Adrenal gland (tissue), 12 donors: Measurements from ENCODE around the gene VSIR. TPM values are rescaled to one million over a fixed set of nuclear protein-coding genes. Genes with fewer than 3 reads are reported as not detected.

Experiments used
- DNase-seq, 7 donors: peaks; one replicate each; pipeline ENCODE4 v3.0.0-alpha.2; 2019 to 2020
- H3K27ac ChIP-seq, 5 donors: fragments of 200-600 bp; sonication (generic) in 4 of 5; 1 replicate in 3 of 5; 2 replicates in 2 of 5; pipeline versions ENCODE4 v1.5.1 to v1.8.0; 2016 to 2020; ENCODE audit warnings: mild to moderate bottlenecking in 1 of 5
- H3K27me3 ChIP-seq: fragments of 200-600 bp; 2 replicates; pipeline ENCODE4 v1.8.0; 2021
- H3K36me3 ChIP-seq, 2 donors: fragments of 200-600 bp; replicated peaks in 1 of 2; 1 replicate in 1 of 2; 2 replicates in 1 of 2; pipeline versions ENCODE4 v1.5.1 to v1.8.0; 2018 to 2022
- H3K4me1 ChIP-seq, 2 donors: fragments of 200-600 bp; replicated peaks in 1 of 2; 1 replicate in 1 of 2; 2 replicates in 1 of 2; pipeline versions ENCODE4 v1.5.1 to v1.8.0; 2018 to 2021
- H3K4me3 ChIP-seq, 4 donors: fragments of 200-600 bp; sonication (generic) in 3 of 4; one replicate each; pipeline ENCODE4 v1.5.1; 2016 to 2018
- H3K9me3 ChIP-seq, 3 donors: fragments of 200-600 bp; sonication (generic) in 1 of 3; replicated peaks in 1 of 3; 1 replicate in 2 of 3; 2 replicates in 1 of 3; pipeline versions ENCODE4 v1.5.1 to v1.8.0; 2016 to 2021
- CTCF ChIP-seq, 6 experiments: fragments of 450-650 bp in 4 of 6; fragments of 200-600 bp in 2 of 6; sonication (generic) in 1 of 6; IDR thresholded peaks; 1 replicate in 5 of 6; 2 replicates in 1 of 6; pipeline versions ENCODE4 v1.5.1 to v1.8.0; 2016 to 2021; ENCODE audit warnings: antibody characterized with exemption in 6 of 6, mild to moderate bottlenecking in 2 of 6, moderate library complexity in 1 of 6
- POLR2A ChIP-seq, 2 donors: fragments of 450-650 bp; IDR thresholded peaks; one replicate each; pipeline ENCODE4 v1.6.1; 2017; ENCODE audit warnings: antibody characterized with exemption in 2 of 2, mild to moderate bottlenecking in 2 of 2, moderate library complexity in 1 of 2
- WGBS, 4 donors: extraction: QIAGEN DNeasy Blood & Tissue Kit in 2 of 4; methylation state at CpG; one replicate each; pipeline versions ENCODE4 v1.1.5 to v1.1.7; 2013 to 2017; 5-methylcytosine and 5-hydroxymethylcytosine counted together
- intact Hi-C, 2 donors: fragments of 100-400 bp; cut with DNase I; formaldehyde crosslinking; loops; one replicate each; pipeline versions ENCODE4 v1.14.1 to v1.15.0; 2022 to 2023
- polyA plus RNA-seq, 3 donors: library from polyadenylated mRNA; stranded (reverse); fragments of 200-250 nt in 2 of 3; fragments of 350-450 nt in 1 of 3; fragmentation: Illumina TruSeq in 1 of 3; extraction: RNeasy Lipid Tissue Mini Kit (QIAGEN cat#74804) in 1 of 3; gene quantifications; one replicate each; pipeline ENCODE4 v1.2.3, GENCODE V29; 2013 to 2014
- total RNA-seq, 9 donors: library from RNA; depleted of rRNA in 4 of 9; stranded (reverse); fragments of >200 nt in 4 of 9; fragments of 120-200 nt in 1 of 9; fragmentation: NEBNext Ultra II Directional in 1 of 9; extraction: Animal tissue kit (Norgen Biotek cat#: 25700) in 1 of 9; gene quantifications; one replicate each; pipeline versions ENCODE4 v1.1.0 to v1.2.4, GENCODE V29; 2013 to 2023
- donor health status: healthy with polysubstance abuse.
- donor health status: Bipolar disorder and iron deficiency.
- donor health status: DM: yes; HTN: yes; CAD: no.
- donor health status: DM: no; HTN: no; CAD: no.
- donor health status: DM: no; HTN: no; CAD: no.
- donor health status: DM: yes; HTN: yes; CAD: no.

VSIR gene
- total and polyA plus RNA-seq, 12 donors, result 8.0 to 71.7 (median 35.4) TPM

DNA sequence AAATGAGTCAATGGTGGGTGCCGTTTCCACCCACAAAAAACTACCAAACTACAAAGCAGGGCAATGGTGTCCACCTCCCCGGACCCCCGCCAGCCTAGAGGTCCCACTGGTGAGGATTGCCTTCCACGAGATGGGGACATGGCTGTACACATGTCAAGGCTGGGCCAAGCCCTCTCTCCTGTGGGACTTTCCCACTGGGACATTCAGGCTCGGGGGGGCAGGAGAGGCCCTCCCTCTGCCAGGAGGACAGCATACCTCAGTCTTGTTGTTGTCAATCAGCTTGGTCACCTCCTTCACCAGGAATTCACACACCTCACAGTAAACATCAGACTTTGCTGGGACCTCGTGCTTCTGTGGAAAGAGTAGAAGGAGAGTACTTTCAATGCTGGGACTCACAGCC, 46.7 kb upstream of the VSIR start:
- TF ChIP-seq POLR2A (IDR thresholded peaks at IDR 0.05), result no peak
- no peak for TF ChIP-seq CTCF (IDR thresholded peaks at IDR 0.05)
- DNase-seq, result peak in 1 of 7 donors; percentile 15
- Histone ChIP-seq H3K4me1 (peaks cover 24 to 43% of the 10 kb centered on the region in 2 donors), H3K27ac (peak overlapping the region in 2 of 5 donors; percentile 37 to 66), H3K36me3 (peaks cover 0 to 97% of the 10 kb centered on the region in 2 donors), H3K4me3 (no peak overlapping the region), H3K27me3 (no peaks in the 10 kb centered on the region), H3K9me3 (no peaks in the 10 kb centered on the region)
- intact Hi-C loops, result loop anchor here (10.0 kb wide), 3 partner anchors 65 to 435 kb away; partner anchors contain the start of gene CDH23 (in 1 of the 2)
- WGBS, 4 donors, result 72 to 92% (median 87%) methylated on average over 3 to 6 of the region's 6 CpGs

- H3K27me3 ChIP-seq, result no peaks in the 10 kb centered on the region
- peaks cover 0 to 93% of the 10 kb centered on the region in 2 donors for H3K36me3 ChIP-seq
- peaks cover 24 to 43% of the 10 kb centered on the region in 2 donors for H3K4me1 ChIP-seq
- no peak overlapping the region for H3K4me3 ChIP-seq
- H3K27ac ChIP-seq, result peak overlapping the region in 2 of 5 donors; percentile 18 to 66
- peak in 1 of 7 donors; percentile 20 for DNase-seq
- intact Hi-C loops, result loop anchor here (10.0 kb wide), 3 partner anchors 65 to 435 kb away; partner anchors contain the start of gene CDH23 (in 1 of the 2)
- TF ChIP-seq POLR2A (IDR thresholded peaks at IDR 0.05) (no peak), CTCF (IDR thresholded peaks at IDR 0.05) (no peak)
- no peaks in the 10 kb centered on the region for H3K9me3 ChIP-seq
- 90 to 99% (median 95%) methylated on average over 16 to 18 of the region's 18 CpGs for WGBS, 4 donors
Observed at GRCh38 chr10:71819441-71819861, 46.1 kb upstream of the VSIR start.

GRCh38 chr10:71818674-71819260, 45.4 kb upstream of the VSIR start:
- 80 to 92% (median 87%) methylated on average over 11 to 14 of the region's 14 CpGs for WGBS, 4 donors
- peak in 1 of 7 donors; percentile 13 for DNase-seq
- TF ChIP-seq CTCF (IDR thresholded peaks at IDR 0.05) (no peak), POLR2A (IDR thresholded peaks at IDR 0.05) (no peak)
- H3K36me3 ChIP-seq, result peaks cover 0 to 86% of the 10 kb centered on the region in 2 donors
- peak overlapping the region in 4 of 5 donors; percentile 7 to 81 (median 64) for H3K27ac ChIP-seq
- intact Hi-C loops, result loop anchor here (10.0 kb wide), 3 partner anchors 66 to 434 kb away; partner anchors contain the start of gene CDH23 (in 1 of the 2)
- H3K4me3 ChIP-seq, result no peak overlapping the region
- peaks cover 24 to 43% of the 10 kb centered on the region in 2 donors for H3K4me1 ChIP-seq
- H3K27me3 ChIP-seq, result no peaks in the 10 kb centered on the region
- H3K9me3 ChIP-seq, result no peaks in the 10 kb centered on the region

GRCh38 chr10:71817831-71818655, 44.7 kb upstream of the VSIR start:
- H3K9me3 ChIP-seq, result no peaks in the 10 kb centered on the region
- TF ChIP-seq POLR2A (IDR thresholded peaks at IDR 0.05) (no peak), CTCF (IDR thresholded peaks at IDR 0.05) (peak in 2 of 6 experiments; percentile 5 to 17)
- no peak overlapping the region for H3K4me3 ChIP-seq
- H3K27ac ChIP-seq, result peak overlapping the region in 4 of 5 donors; percentile 47 to 81 (median 64)
- no peaks in the 10 kb centered on the region for H3K27me3 ChIP-seq
- peak; percentile 44 to 90 (median 85) for DNase-seq
- intact Hi-C loops, result loop anchor here (10.0 kb wide), 3 partner anchors 67 to 433 kb away; partner anchors contain the start of gene CDH23 (in 1 of the 2)
- peaks cover 24 to 43% of the 10 kb centered on the region in 2 donors for H3K4me1 ChIP-seq
- WGBS, 4 donors, result 20 to 28% (median 26%) methylated on average over 3 to 9 of the region's 9 CpGs
- H3K36me3 ChIP-seq, result peaks cover 0 to 78% of the 10 kb centered on the region in 2 donors
